Peyer's patch (tissue), 4 donors: ENCODE results near the gene STOM.
A peak's percentile ranks its signal among the peaks of the same experiment; 100 is the strongest.

Experiments used
- CTCF ChIP-seq, 6 experiments: fragments of 450-650 bp in 4 of 6; fragments of 200-600 bp in 2 of 6; sonication (generic) in 1 of 6; IDR thresholded peaks; one replicate each; pipeline ENCODE4 v1.5.1; 2017 to 2019; ENCODE audit warnings: antibody characterized with exemption in 6 of 6, mild to moderate bottlenecking in 3 of 6, moderate library complexity in 1 of 6
- POLR2A ChIP-seq, 2 donors: fragments of 450-650 bp; IDR thresholded peaks; one replicate each; pipeline ENCODE4 v1.5.1; 2017; ENCODE audit warnings: antibody characterized with exemption in 2 of 2, mild to moderate bottlenecking in 2 of 2, moderate library complexity in 2 of 2

- no peak for TF ChIP-seq CTCF (IDR thresholded peaks at IDR 0.05)
- peak; percentile 77 to 90 for TF ChIP-seq POLR2A (IDR thresholded peaks at IDR 0.05)
Observed at GRCh38 chr9:121369595-121370265, at the start of gene STOM.
